AG09309 (cell line): ENCODE data around the gene NEU1.
"Not testable (repeated sequence)": the region's sequence is repeated elsewhere in the genome, so short reads cannot be mapped to it uniquely, and the experiment has no call there.

Source experiments
- DNase-seq: peaks from one replicate; pipeline ENCODE4 v3.0.0-alpha.2; 2010; ENCODE audit warnings: low read depth
- H3K4me3 ChIP-seq: 2 replicates; pipeline ENCODE4 v1.5.1; 2011; ENCODE audit warnings: mild to moderate bottlenecking, low read depth, low read length, moderate library complexity; ENCODE audit not compliant: control insufficient read depth
- CTCF ChIP-seq: IDR thresholded peaks from 2 replicates; pipeline ENCODE4 v1.5.1; 2011; ENCODE audit warnings: mild to moderate bottlenecking, low read depth, low read length, inconsistent platforms; ENCODE audit not compliant: insufficient read depth, control insufficient read depth; ENCODE audit errors: missing control alignments

The NEU1 gene

GRCh38 chr6:31830886-31831335 lies 31.7 kb downstream of the NEU1 start:
- H3K4me3 ChIP-seq: peak overlapping the region; percentile 85
- TF ChIP-seq CTCF: no peak
- DNase-seq: no peak

DNA sequence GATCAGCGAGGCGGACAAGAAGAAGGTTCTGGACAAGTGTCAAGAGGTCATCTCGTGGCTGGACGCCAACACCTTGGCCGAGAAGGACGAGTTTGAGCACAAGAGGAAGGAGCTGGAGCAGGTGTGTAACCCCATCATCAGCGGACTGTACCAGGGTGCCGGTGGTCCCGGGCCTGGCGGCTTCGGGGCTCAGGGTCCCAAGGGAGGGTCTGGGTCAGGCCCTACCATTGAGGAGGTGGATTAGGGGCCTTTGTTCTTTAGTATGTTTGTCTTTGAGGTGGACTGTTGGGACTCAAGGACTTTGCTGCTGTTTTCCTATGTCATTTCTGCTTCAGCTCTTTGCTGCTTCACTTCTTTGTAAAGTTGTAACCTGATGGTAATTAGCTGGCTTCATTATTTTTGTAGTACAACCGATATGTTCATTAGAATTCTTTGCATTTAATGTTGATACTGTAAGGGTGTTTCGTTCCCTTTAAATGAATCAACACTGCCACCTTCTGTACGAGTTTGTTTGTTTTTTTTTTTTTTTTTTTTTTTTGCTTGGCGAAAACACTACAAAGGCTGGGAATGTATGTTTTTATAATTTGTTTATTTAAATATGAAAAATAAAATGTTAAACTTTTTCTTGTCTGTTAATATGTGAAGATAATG lies 32.9 kb downstream of the NEU1 start:
- TF ChIP-seq CTCF: peak; percentile 21
- no peak for DNase-seq
- H3K4me3 ChIP-seq: peak overlapping the region; percentile 85

DNA sequence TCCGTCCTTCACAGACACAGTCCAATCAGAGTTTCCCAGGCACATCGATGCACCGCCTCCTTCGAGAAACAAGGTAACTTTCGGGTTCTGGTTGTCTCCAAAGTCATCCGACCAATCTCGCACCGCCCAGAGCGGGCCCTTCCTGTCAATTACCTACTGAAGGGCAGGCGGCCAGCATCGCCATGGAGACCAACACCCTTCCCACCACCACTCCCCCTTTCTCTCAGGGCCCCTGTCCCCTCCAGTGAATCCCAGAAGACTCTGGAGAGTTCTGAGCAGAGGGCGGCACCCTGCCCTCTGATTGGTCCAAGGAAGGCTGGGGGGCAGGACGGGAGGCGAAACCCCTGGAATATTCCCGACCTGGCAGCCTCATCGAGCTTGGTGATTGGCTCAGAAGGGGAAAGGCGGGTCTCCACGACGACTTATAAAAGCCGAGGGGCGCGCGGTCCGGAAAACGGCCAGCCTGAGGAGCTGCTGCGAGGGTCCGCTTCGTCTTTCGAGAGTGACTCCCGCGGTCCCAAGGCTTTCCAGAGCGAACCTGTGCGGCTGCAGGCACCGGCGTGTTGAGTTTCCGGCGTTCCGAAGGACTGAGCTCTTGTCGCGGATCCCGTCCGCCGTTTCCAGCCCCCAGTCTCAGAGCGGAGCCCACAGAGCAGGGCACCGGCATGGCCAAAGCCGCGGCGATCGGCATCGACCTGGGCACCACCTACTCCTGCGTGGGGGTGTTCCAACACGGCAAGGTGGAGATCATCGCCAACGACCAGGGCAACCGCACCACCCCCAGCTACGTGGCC lies 35.1 kb downstream of the NEU1 start, which contains the start of gene HSPA1B:
TSS of gene HSPA1B (plus strand) at position 453 of the 794 bp plus-strand sequence. CDS start at position 666, 213 bp downstream.
- peak; percentile 99 for DNase-seq
- peak within 1 kb of the TSS; percentile 70 for H3K4me3 ChIP-seq
- TF ChIP-seq CTCF: no peak

GRCh38 chr6:31826793-31827285 lies 35.8 kb downstream of the NEU1 start:
- peak overlapping the region; percentile 70 for H3K4me3 ChIP-seq
- TF ChIP-seq CTCF: no peak
- DNase-seq: peak; percentile 64

DNA sequence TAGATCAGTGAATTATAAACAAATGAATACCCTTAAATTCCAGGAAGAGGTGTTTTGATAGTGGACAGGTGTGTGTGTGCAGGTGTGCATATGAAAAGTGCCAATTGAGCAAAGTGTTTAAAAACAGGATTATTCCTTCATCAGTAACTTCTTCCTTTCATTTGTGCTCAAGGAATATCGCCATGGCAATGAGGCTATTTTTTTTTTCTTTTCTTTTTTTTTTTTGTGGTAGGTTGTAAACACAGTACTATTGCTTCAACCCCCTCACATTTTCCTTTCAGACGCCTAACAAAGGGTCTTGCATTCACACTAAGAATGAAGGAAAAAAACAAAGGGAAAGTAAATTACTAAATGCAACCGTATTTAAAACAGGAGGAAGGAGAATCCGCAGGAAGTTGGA lies 37.1 kb downstream of the NEU1 start:
- no peak overlapping the region for H3K4me3 ChIP-seq
- TF ChIP-seq CTCF: no peak
- DNase-seq: no peak

- not testable (repeated sequence) for DNase-seq, H3K4me3 ChIP-seq
Measured at GRCh38 chr6:31823592-31824196, 38.9 kb downstream of the NEU1 start.
